ENCODE results near the gene CSF2RB.

The CSF2RB gene

GRCh38 chr22:36954251-36955014, 41.0 kb downstream of the CSF2RB start:
- Histone ChIP-seq H3K36me3 (ENCODE audit: insufficient read depth, low read length) (no peaks in the 10 kb centered on the region), H3K4me1 (ENCODE audit: control insufficient read depth, insufficient read depth, low read length, unreplicated experiment) (no peaks in the 10 kb centered on the region), H3K27me3 (ENCODE audit: insufficient read depth, low read length) (no peaks in the 10 kb centered on the region), H3K79me2 (ENCODE audit: control insufficient read depth, insufficient read depth, low read length, unreplicated experiment) (no peaks in the 10 kb centered on the region), H2AFZ (ENCODE audit: low read length, unreplicated experiment) (no peak overlapping the region), H3K4me3 (ENCODE audit: low read depth, low read length) (no peak overlapping the region), H3K27ac (ENCODE audit: low read depth, low read length) (no peak overlapping the region)

DNA sequence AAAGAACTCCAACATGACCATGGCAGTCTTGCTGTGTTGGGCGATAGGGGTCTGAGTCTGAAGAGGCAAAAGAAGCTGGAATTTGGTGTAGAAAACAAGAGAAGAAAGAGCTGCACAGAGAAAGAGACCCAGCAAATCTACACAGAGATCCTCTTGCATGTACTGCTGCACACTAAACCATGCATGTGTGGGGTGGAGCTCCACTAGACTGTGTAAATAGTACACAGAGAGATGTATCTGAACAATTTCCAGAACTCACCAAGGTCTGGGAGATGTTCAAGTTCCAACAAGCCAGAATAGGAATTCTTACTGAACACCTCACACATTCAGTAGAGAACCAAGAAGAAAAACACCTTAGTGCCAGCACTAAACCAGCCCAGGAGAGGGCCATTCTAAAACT, 42.3 kb downstream of the CSF2RB start:
- Histone ChIP-seq H3K79me2 (ENCODE audit: control insufficient read depth, insufficient read depth, low read length, unreplicated experiment) (no peaks in the 10 kb centered on the region), H2AFZ (ENCODE audit: low read length, unreplicated experiment) (no peak overlapping the region), H3K27ac (ENCODE audit: low read depth, low read length) (no peak overlapping the region), H3K36me3 (ENCODE audit: insufficient read depth, low read length) (no peaks in the 10 kb centered on the region), H3K4me1 (ENCODE audit: control insufficient read depth, insufficient read depth, low read length, unreplicated experiment) (no peaks in the 10 kb centered on the region), H3K27me3 (ENCODE audit: insufficient read depth, low read length) (peaks cover 3% of the 10 kb centered on the region; the same call in 1 of the 2 replicates), H3K4me3 (ENCODE audit: low read depth, low read length) (no peak overlapping the region)

GRCh38 chr22:36958366-36958765, 44.9 kb downstream of the CSF2RB start:
- H3K36me3 ChIP-seq (ENCODE audit: insufficient read depth, low read length), result no peaks in the 10 kb centered on the region
- no peaks in the 10 kb centered on the region for H3K79me2 ChIP-seq (ENCODE audit: control insufficient read depth, insufficient read depth, low read length, unreplicated experiment)
- H3K4me1 ChIP-seq (ENCODE audit: control insufficient read depth, insufficient read depth, low read length, unreplicated experiment), result no peaks in the 10 kb centered on the region
- no peak overlapping the region for H3K27ac ChIP-seq (ENCODE audit: low read depth, low read length)
- peaks cover 18% of the 10 kb centered on the region for H3K27me3 ChIP-seq (ENCODE audit: insufficient read depth, low read length)
- H3K4me3 ChIP-seq (ENCODE audit: low read depth, low read length), result no peak overlapping the region
- no peak overlapping the region for H2AFZ ChIP-seq (ENCODE audit: low read length, unreplicated experiment)

- peaks cover 18% of the 10 kb centered on the region for H3K27me3 ChIP-seq (ENCODE audit: insufficient read depth, low read length)
- no peaks in the 10 kb centered on the region for H3K36me3 ChIP-seq (ENCODE audit: insufficient read depth, low read length)
- no peak overlapping the region for H3K4me3 ChIP-seq (ENCODE audit: low read depth, low read length)
- no peak overlapping the region for H2AFZ ChIP-seq (ENCODE audit: low read length, unreplicated experiment)
- H3K79me2 ChIP-seq (ENCODE audit: control insufficient read depth, insufficient read depth, low read length, unreplicated experiment), result no peaks in the 10 kb centered on the region
- H3K4me1 ChIP-seq (ENCODE audit: control insufficient read depth, insufficient read depth, low read length, unreplicated experiment), result no peaks in the 10 kb centered on the region
- no peak overlapping the region for H3K27ac ChIP-seq (ENCODE audit: low read depth, low read length)
Measured at GRCh38 chr22:36961626-36962025, 48.2 kb downstream of the CSF2RB start.

- Histone ChIP-seq H3K27ac (ENCODE audit: low read depth, low read length) (no peak overlapping the region), H3K4me1 (ENCODE audit: control insufficient read depth, insufficient read depth, low read length, unreplicated experiment) (peaks cover 3% of the 10 kb centered on the region), H3K79me2 (ENCODE audit: control insufficient read depth, insufficient read depth, low read length, unreplicated experiment) (no peaks in the 10 kb centered on the region), H3K36me3 (ENCODE audit: insufficient read depth, low read length) (no peaks in the 10 kb centered on the region), H3K27me3 (ENCODE audit: insufficient read depth, low read length) (peaks cover 18% of the 10 kb centered on the region), H2AFZ (ENCODE audit: low read length, unreplicated experiment) (no peak overlapping the region), H3K4me3 (ENCODE audit: low read depth, low read length) (no peak overlapping the region)
Measured at GRCh38 chr22:36963302-36963701, 49.9 kb downstream of the CSF2RB start.

DNA sequence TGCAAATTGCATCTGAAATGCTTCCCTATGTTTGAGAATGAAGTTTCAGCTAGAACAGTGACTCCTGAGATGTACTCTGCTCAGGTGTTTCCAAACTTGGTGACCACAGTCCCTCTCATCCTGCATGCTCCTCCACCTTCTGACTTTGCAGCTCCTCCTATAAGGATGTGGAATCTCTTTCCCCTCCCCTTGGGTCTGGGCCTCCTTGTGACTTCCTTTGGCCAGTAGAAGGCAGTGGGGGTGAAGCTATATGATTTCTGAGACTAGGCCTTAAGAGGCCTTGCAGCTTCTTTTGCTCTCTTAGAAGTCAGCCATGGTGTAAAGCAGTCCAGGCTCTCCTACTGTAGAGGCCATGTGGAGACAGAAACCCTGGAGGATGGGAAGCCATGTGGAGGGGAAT, 50.7 kb downstream of the CSF2RB start:
- Histone ChIP-seq H3K36me3 (ENCODE audit: insufficient read depth, low read length) (no peaks in the 10 kb centered on the region), H3K4me3 (ENCODE audit: low read depth, low read length) (no peak overlapping the region), H3K27me3 (ENCODE audit: insufficient read depth, low read length) (peaks cover 18% of the 10 kb centered on the region), H3K27ac (ENCODE audit: low read depth, low read length) (no peak overlapping the region), H3K79me2 (ENCODE audit: control insufficient read depth, insufficient read depth, low read length, unreplicated experiment) (no peaks in the 10 kb centered on the region), H2AFZ (ENCODE audit: low read length, unreplicated experiment) (no peak overlapping the region), H3K4me1 (ENCODE audit: control insufficient read depth, insufficient read depth, low read length, unreplicated experiment) (peaks cover 3% of the 10 kb centered on the region)

DNA sequence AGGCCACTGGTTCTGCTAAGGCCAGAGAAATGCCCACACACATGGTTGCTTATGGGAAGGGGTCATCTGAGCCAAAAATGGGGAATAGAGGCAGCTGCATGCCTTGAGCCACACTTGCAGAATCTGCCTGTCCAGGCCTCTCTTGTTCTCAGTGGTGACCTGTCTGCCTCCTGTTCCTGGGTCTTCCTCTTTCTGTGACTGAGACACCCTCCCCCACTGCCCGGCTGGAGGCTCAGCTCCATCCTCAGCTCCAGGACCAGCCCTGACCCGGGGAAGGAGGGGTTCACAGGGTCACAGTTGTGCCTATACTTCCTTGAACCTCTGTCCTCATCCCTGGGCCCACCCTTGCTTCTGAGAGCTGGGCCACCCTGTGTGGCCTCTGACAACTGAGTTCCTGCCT, 52.3 kb downstream of the CSF2RB start:
- Histone ChIP-seq H2AFZ (ENCODE audit: low read length, unreplicated experiment) (no peak overlapping the region), H3K4me3 (ENCODE audit: low read depth, low read length) (no peak overlapping the region), H3K4me1 (ENCODE audit: control insufficient read depth, insufficient read depth, low read length, unreplicated experiment) (peaks cover 3% of the 10 kb centered on the region), H3K27ac (ENCODE audit: low read depth, low read length) (no peak overlapping the region), H3K79me2 (ENCODE audit: control insufficient read depth, insufficient read depth, low read length, unreplicated experiment) (no peaks in the 10 kb centered on the region), H3K27me3 (ENCODE audit: insufficient read depth, low read length) (peaks cover 15% of the 10 kb centered on the region), H3K36me3 (ENCODE audit: insufficient read depth, low read length) (no peaks in the 10 kb centered on the region)

GRCh38 chr22:36966851-36967540, 53.6 kb downstream of the CSF2RB start:
- no peaks in the 10 kb centered on the region for H3K36me3 ChIP-seq (ENCODE audit: insufficient read depth, low read length)
- H3K27ac ChIP-seq (ENCODE audit: low read depth, low read length), result no peak overlapping the region
- H3K4me1 ChIP-seq (ENCODE audit: control insufficient read depth, insufficient read depth, low read length, unreplicated experiment), result peaks cover 3% of the 10 kb centered on the region
- H3K4me3 ChIP-seq (ENCODE audit: low read depth, low read length), result no peak overlapping the region
- no peak overlapping the region for H2AFZ ChIP-seq (ENCODE audit: low read length, unreplicated experiment)
- no peaks in the 10 kb centered on the region for H3K79me2 ChIP-seq (ENCODE audit: control insufficient read depth, insufficient read depth, low read length, unreplicated experiment)
- H3K27me3 ChIP-seq (ENCODE audit: insufficient read depth, low read length), result peaks cover 2% of the 10 kb centered on the region

GRCh38 chr22:36968249-36968964, 55.0 kb downstream of the CSF2RB start:
- Histone ChIP-seq H3K27ac (ENCODE audit: low read depth, low read length) (no peak overlapping the region), H3K79me2 (ENCODE audit: control insufficient read depth, insufficient read depth, low read length, unreplicated experiment) (no peaks in the 10 kb centered on the region), H3K4me3 (ENCODE audit: low read depth, low read length) (no peak overlapping the region), H3K4me1 (ENCODE audit: control insufficient read depth, insufficient read depth, low read length, unreplicated experiment) (peaks cover 3% of the 10 kb centered on the region), H3K27me3 (ENCODE audit: insufficient read depth, low read length) (no peaks in the 10 kb centered on the region), H2AFZ (ENCODE audit: low read length, unreplicated experiment) (no peak overlapping the region), H3K36me3 (ENCODE audit: insufficient read depth, low read length) (no peaks in the 10 kb centered on the region)

- Histone ChIP-seq H3K27me3 (ENCODE audit: insufficient read depth, low read length) (no peaks in the 10 kb centered on the region), H3K4me1 (ENCODE audit: control insufficient read depth, insufficient read depth, low read length, unreplicated experiment) (peaks cover 3% of the 10 kb centered on the region), H3K79me2 (ENCODE audit: control insufficient read depth, insufficient read depth, low read length, unreplicated experiment) (no peaks in the 10 kb centered on the region), H3K4me3 (ENCODE audit: low read depth, low read length) (no peak overlapping the region), H3K36me3 (ENCODE audit: insufficient read depth, low read length) (no peaks in the 10 kb centered on the region), H3K27ac (ENCODE audit: low read depth, low read length) (no peak overlapping the region), H2AFZ (ENCODE audit: low read length, unreplicated experiment) (no peak overlapping the region)
Measured at GRCh38 chr22:36971341-36972125, 58.1 kb downstream of the CSF2RB start.
